Measurements from ENCODE around the gene STN1. TPM values are rescaled to one million over a fixed set of nuclear protein-coding genes. Genes with fewer than 3 reads are reported as not detected.

The STN1 gene
- total RNA-seq, 3 donors from 2014 or later = 23.8 to 31.2 (median 25.2) TPM

DNA sequence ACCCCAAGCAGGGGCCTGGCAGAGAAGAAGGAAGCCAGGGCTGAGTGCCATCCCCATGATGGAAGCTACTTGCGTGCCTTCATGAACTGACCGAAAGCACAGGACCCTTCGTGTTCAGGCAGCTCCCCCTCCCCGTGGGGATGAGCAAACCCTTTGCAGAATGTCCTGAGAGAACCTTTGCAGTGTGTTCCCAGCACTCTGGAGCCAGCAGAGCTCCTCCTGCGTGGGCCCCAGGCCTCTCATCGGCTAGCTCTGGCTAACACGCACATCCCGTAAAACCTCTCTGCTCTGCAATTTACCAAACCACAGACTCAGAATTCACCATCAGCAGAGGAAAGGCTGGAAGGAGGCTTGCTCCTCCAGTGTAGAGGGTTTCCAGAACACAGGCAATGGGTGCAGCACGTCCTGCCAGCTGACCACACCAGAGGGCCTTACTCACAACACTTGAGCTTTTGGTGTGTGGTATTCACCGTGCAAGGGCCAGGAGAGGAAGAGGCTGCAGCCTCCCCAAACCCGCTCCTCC lies 65.7 kb downstream of the STN1 start:
- no peak for DNase-seq (ENCODE audit: low spot score in 2 of 2)
- H3K4me1 ChIP-seq = peaks cover 4 to 17% of the 10 kb centered on the region in 2 donors
- intact Hi-C loops (cut with DNase I; ENCODE audit: low total_unique reads) = no loop called here
- H3K27me3 ChIP-seq = no peaks in the 10 kb centered on the region
- no peaks in the 10 kb centered on the region for H3K36me3 ChIP-seq
- no peak overlapping the region for H3K4me3 ChIP-seq
- peak overlapping the region in 1 of 2 donors; percentile 75 for H3K27ac ChIP-seq
- H3K9me3 ChIP-seq = no peaks in the 10 kb centered on the region
- TF ChIP-seq, protein P1, sequence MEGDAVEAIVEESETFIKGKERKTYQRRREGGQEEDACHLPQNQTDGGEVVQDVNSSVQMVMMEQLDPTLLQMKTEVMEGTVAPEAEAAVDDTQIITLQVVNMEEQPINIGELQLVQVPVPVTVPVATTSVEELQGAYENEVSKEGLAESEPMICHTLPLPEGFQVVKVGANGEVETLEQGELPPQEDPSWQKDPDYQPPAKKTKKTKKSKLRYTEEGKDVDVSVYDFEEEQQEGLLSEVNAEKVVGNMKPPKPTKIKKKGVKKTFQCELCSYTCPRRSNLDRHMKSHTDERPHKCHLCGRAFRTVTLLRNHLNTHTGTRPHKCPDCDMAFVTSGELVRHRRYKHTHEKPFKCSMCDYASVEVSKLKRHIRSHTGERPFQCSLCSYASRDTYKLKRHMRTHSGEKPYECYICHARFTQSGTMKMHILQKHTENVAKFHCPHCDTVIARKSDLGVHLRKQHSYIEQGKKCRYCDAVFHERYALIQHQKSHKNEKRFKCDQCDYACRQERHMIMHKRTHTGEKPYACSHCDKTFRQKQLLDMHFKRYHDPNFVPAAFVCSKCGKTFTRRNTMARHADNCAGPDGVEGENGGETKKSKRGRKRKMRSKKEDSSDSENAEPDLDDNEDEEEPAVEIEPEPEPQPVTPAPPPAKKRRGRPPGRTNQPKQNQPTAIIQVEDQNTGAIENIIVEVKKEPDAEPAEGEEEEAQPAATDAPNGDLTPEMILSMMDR (IDR thresholded peaks at IDR 0.05) = no peak
- TF ChIP-seq POLR2A (IDR thresholded peaks at IDR 0.05) = no peak
- no peak for TF ChIP-seq POLR2AphosphoS5 (IDR thresholded peaks at IDR 0.05)

DNA sequence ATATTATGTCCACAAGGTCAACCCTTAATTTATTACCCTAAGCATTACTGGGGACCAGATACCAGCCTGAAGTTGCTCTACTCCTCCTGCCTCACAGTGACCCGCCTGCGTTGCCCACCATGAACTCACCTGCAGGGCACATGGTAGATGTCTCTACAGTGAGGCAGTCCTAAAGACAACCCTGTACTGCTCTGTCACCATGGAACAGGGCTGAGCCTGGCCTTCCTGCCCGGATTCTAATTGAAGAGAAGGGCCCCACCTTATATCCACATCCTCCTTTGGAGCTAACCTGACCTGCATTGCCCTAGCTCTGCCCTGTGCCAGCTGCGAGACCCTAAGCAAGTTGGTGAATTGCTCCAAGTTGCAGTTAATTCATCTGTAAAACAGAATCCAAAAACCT lies 66.7 kb downstream of the STN1 start:
- no peak for DNase-seq (ENCODE audit: low spot score in 2 of 2)
- no peaks in the 10 kb centered on the region for H3K27me3 ChIP-seq
- H3K36me3 ChIP-seq = no peaks in the 10 kb centered on the region
- intact Hi-C loops (cut with DNase I; ENCODE audit: low total_unique reads) = no loop called here
- H3K9me3 ChIP-seq = no peaks in the 10 kb centered on the region
- TF ChIP-seq POLR2AphosphoS5 (IDR thresholded peaks at IDR 0.05) (no peak), POLR2A (IDR thresholded peaks at IDR 0.05) (no peak)
- TF ChIP-seq, protein P1 (IDR thresholded peaks at IDR 0.05) = no peak
- peaks cover 4 to 17% of the 10 kb centered on the region in 2 donors for H3K4me1 ChIP-seq
- H3K4me3 ChIP-seq = no peak overlapping the region
- no peak overlapping the region for H3K27ac ChIP-seq

DNA sequence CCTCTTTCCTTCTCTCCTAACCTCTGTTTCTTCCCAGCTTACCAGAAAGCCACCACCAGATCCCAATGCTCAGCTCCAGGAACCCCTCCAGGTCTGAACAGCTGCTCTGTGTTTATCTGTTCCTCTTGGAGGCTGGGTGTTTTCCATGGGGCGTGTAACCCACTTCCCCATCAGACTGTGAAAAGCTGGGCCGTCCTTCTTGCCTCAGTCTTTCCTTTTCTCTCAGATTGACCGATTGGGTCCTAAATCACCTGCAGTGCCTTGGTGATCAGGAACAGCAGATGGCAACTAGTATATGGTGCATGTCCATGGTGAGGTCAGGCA lies 67.5 kb downstream of the STN1 start:
- H3K27ac ChIP-seq = peak overlapping the region; percentile 57 to 74
- H3K36me3 ChIP-seq = no peaks in the 10 kb centered on the region
- H3K4me3 ChIP-seq = no peak overlapping the region
- H3K4me1 ChIP-seq = peaks cover 4 to 17% of the 10 kb centered on the region in 2 donors
- no peak for DNase-seq (ENCODE audit: low spot score in 2 of 2)
- no peaks in the 10 kb centered on the region for H3K27me3 ChIP-seq
- no peaks in the 10 kb centered on the region for H3K9me3 ChIP-seq
- TF ChIP-seq, protein P1 (IDR thresholded peaks at IDR 0.05) = no peak
- TF ChIP-seq POLR2A (IDR thresholded peaks at IDR 0.05) (no peak), POLR2AphosphoS5 (IDR thresholded peaks at IDR 0.05) (no peak)
- intact Hi-C loops (cut with DNase I; ENCODE audit: low total_unique reads) = no loop called here

DNA sequence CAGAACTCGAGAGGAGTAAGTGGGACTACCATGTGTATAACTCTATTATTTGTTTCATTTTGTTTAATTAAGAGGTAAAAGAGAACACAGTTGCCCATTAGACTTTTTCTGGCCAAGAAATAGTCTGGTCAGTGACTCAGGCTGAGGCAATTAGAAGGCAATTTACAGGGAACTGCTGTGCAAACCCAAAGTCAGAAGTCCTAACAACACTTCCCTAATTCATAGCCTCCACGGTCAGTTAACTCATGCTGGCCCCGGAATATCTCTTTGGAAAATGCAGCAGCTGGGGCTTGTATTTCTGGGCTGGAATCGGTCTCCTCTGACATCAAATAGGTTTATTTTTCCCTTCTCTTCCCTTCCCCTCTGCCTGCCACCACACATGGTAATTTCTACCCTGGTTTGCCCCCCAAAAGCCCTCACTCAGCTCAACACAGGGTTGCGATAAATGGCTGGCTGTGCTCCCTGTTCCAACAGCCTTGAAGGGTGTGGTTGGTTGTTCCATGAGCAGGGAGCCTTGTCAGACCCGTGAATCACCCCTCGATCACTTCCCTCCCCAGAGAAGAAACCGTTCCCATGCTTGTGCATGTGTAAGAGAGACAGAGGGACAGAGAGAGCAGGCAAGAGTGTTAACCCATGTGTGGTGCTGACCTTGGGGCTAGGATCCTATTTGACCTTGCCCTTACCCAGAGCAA lies 68.0 kb downstream of the STN1 start:
- no peaks in the 10 kb centered on the region for H3K27me3 ChIP-seq
- TF ChIP-seq, protein P1 (IDR thresholded peaks at IDR 0.05) = no peak
- TF ChIP-seq POLR2A (IDR thresholded peaks at IDR 0.05) (no peak), POLR2AphosphoS5 (IDR thresholded peaks at IDR 0.05) (no peak)
- H3K36me3 ChIP-seq = no peaks in the 10 kb centered on the region
- DNase-seq (ENCODE audit: low spot score in 2 of 2) = no peak
- H3K27ac ChIP-seq = peak overlapping the region; percentile 57 to 74
- H3K4me3 ChIP-seq = no peak overlapping the region
- peaks cover 4 to 17% of the 10 kb centered on the region in 2 donors for H3K4me1 ChIP-seq
- intact Hi-C loops (cut with DNase I; ENCODE audit: low total_unique reads) = no loop called here
- no peaks in the 10 kb centered on the region for H3K9me3 ChIP-seq

DNA sequence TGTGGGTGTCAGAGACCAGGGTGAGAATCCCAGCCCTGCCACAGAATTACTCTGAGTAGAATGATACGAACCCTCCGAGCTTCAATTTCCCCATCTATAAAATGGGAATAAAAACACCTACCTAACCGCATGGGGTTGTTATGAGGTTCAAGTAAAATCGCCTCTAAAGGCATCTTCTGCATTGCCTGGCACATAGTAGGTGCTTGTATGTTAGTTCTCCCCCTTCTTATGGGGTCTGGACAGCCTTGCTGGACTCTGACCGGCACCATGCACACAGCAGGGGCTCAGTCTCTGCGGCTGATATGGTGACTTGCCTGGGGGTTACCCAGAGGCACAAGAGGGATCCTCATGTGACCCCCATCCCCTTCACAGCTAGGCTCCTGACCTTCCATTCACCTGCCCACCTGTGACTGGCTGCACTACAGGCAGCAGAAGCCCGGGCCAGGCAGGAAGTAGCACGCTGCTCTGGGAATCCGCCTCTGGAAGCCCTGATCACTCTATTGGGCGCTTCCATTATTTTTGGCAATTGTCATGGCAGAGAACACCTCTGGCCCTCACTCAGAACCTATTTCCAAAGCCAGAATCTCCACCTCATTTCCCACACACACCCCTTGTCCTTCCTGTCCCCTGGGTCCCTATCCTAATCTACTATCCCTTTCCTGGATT lies 68.6 kb downstream of the STN1 start:
- TF ChIP-seq POLR2A (IDR thresholded peaks at IDR 0.05) = no peak
- TF ChIP-seq, protein P1 (IDR thresholded peaks at IDR 0.05) = no peak
- no peak for TF ChIP-seq POLR2AphosphoS5 (IDR thresholded peaks at IDR 0.05)
- Histone ChIP-seq H3K27ac (peak overlapping the region; percentile 57 to 74), H3K36me3 (no peaks in the 10 kb centered on the region), H3K27me3 (no peaks in the 10 kb centered on the region), H3K9me3 (no peaks in the 10 kb centered on the region), H3K4me3 (no peak overlapping the region), H3K4me1 (peaks cover 7 to 20% of the 10 kb centered on the region in 2 donors)
- DNase-seq (ENCODE audit: low spot score in 2 of 2) = no peak
- intact Hi-C loops (cut with DNase I; ENCODE audit: low total_unique reads) = no loop called here
